ENCODE measurements around the gene C1R. TPM values are rescaled to one million over a fixed set of nuclear protein-coding genes. Genes with fewer than 3 reads are reported as not detected.

The C1R gene
- total and polyA plus RNA-seq, 10 donors: 91.8 to 421 (median 282) TPM

DNA sequence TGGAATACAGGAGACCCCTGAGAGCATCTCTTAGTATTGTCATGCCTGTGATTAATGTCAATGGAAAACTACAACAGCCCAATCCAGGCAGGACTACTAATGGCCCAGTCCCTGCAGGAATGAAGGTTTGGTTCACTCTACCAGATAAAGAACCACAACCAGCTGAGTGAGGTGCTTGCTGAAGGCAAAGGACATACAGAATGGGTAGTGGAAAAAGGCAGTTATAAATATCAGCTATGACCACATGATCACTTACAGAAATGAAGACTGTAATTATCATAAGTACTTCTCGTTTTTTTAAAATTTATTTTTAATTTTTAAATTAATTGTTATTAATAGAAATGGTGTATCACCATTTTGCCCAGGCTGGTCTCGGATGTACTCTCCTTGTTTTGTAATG is 56.8 kb downstream of the C1R start:
- H3K9me3 ChIP-seq: no peaks in the 10 kb centered on the region
- no peak for DNase-seq
- WGBS, 5 donors: 52 to 73% (median 52%) methylated on average over 2 of the region's 2 CpGs
- intact Hi-C loops (cut with DNase I; ENCODE audit: low total_unique reads): no loop called here
- H3K4me3 ChIP-seq: no peak overlapping the region
- TF ChIP-seq, protein P1, sequence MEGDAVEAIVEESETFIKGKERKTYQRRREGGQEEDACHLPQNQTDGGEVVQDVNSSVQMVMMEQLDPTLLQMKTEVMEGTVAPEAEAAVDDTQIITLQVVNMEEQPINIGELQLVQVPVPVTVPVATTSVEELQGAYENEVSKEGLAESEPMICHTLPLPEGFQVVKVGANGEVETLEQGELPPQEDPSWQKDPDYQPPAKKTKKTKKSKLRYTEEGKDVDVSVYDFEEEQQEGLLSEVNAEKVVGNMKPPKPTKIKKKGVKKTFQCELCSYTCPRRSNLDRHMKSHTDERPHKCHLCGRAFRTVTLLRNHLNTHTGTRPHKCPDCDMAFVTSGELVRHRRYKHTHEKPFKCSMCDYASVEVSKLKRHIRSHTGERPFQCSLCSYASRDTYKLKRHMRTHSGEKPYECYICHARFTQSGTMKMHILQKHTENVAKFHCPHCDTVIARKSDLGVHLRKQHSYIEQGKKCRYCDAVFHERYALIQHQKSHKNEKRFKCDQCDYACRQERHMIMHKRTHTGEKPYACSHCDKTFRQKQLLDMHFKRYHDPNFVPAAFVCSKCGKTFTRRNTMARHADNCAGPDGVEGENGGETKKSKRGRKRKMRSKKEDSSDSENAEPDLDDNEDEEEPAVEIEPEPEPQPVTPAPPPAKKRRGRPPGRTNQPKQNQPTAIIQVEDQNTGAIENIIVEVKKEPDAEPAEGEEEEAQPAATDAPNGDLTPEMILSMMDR (IDR thresholded peaks at IDR 0.05 in 8 of 11, conservative IDR thresholded peaks at IDR 0.05 in 3 of 11): no peak
- TF ChIP-seq POLR2AphosphoS5 (IDR thresholded peaks at IDR 0.05): no peak
- no peak for TF ChIP-seq POLR2A (IDR thresholded peaks at IDR 0.05)
- no peaks in the 10 kb centered on the region for H3K4me1 ChIP-seq
- no peaks in the 10 kb centered on the region for H3K36me3 ChIP-seq
- no peak overlapping the region for H3K27ac ChIP-seq
- H3K27me3 ChIP-seq (replicated peaks in 1 of 7): no peaks in the 10 kb centered on the region

DNA sequence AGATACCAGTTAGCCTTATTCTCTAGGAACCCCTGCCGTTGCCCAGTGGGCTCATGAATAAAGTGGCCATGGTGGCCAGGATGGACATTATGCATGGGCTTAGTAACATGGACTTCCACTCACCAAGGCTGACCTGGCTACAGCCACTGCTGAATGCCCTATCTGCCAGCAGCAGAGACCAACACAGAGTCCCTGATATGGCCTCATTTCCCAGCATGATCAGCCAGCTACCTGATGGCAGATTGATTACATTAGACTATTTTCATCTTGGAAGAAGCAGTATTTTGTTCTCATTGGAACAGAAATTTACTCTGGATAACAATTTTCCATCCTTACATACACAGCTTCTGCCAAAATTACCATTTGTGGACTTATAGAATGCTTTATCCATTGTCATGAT is 57.8 kb downstream of the C1R start:
- Histone ChIP-seq H3K36me3 (no peaks in the 10 kb centered on the region), H3K9me3 (no peaks in the 10 kb centered on the region), H3K27me3 (replicated peaks in 1 of 7) (no peaks in the 10 kb centered on the region), H3K4me3 (no peak overlapping the region), H3K27ac (no peak overlapping the region), H3K4me1 (no peaks in the 10 kb centered on the region)
- DNase-seq: no peak
- 83 to 100% (median 94%) methylated on average over 1 of the region's 1 CpG for WGBS, 5 donors
- no peak for TF ChIP-seq POLR2A (IDR thresholded peaks at IDR 0.05)
- TF ChIP-seq POLR2AphosphoS5 (IDR thresholded peaks at IDR 0.05): no peak
- TF ChIP-seq, protein P1 (IDR thresholded peaks at IDR 0.05 in 8 of 11, conservative IDR thresholded peaks at IDR 0.05 in 3 of 11): no peak
- intact Hi-C loops (cut with DNase I; ENCODE audit: low total_unique reads): no loop called here

DNA sequence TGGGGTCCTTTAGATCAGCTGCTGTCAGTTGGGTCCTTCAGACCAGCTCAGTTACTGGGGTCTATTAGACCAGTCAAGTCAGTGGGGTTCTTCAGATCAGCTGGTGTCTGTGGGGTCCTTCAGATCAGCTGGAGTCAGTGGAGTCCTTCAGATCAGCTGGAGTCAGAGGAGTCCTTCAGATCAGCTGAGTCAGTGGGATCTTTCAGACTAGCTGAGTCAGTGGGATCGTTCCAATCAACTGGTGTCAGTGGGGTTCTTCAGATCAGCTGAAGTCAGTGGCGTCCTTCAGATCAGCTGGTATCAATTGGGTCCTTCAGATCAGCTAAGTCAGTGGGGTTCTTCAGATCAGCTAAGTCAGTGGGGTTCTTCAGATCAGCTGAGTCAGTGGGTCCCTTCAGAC is 59.3 kb downstream of the C1R start:
- Histone ChIP-seq H3K36me3 (no peaks in the 10 kb centered on the region), H3K4me1 (no peaks in the 10 kb centered on the region), H3K9me3 (no peaks in the 10 kb centered on the region), H3K4me3 (no peak overlapping the region), H3K27me3 (replicated peaks in 1 of 7) (no peaks in the 10 kb centered on the region), H3K27ac (no peak overlapping the region)
- no peak for DNase-seq
- WGBS, 5 donors: 51 to 90% (median 81%) methylated on average over 2 of the region's 2 CpGs
- intact Hi-C loops (cut with DNase I; ENCODE audit: low total_unique reads): no loop called here
- TF ChIP-seq, protein P1 (IDR thresholded peaks at IDR 0.05 in 8 of 11, conservative IDR thresholded peaks at IDR 0.05 in 3 of 11): no peak
- TF ChIP-seq POLR2AphosphoS5 (IDR thresholded peaks at IDR 0.05) (no peak), POLR2A (IDR thresholded peaks at IDR 0.05) (no peak)

DNA sequence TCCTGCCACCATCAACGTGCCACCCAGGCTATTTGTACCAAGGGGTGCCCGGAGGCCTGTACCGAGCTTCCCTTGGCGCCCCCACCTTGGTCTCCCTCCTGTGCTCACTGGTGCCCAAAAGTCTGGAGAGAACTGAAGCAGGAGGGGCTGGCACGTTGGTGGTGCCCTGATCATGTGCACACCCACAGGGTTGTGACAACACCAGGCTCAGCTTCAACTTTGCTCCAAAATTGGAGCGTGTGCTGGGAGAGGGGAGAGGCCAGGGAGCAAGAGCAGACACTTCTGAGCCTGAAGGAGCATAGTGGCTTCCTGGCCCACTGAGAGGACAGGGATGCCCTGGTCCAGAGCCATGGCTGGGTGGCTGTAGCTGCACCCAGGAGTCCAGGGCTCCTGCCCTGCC is 60.9 kb downstream of the C1R start:
- intact Hi-C loops (cut with DNase I; ENCODE audit: low total_unique reads): no loop called here
- TF ChIP-seq POLR2A (IDR thresholded peaks at IDR 0.05): no peak
- TF ChIP-seq, protein P1 (IDR thresholded peaks at IDR 0.05 in 8 of 11, conservative IDR thresholded peaks at IDR 0.05 in 3 of 11): no peak
- no peak for TF ChIP-seq POLR2AphosphoS5 (IDR thresholded peaks at IDR 0.05)
- no peaks in the 10 kb centered on the region for H3K4me1 ChIP-seq
- DNase-seq: no peak
- no peaks in the 10 kb centered on the region for H3K9me3 ChIP-seq
- no peak overlapping the region for H3K27ac ChIP-seq
- no peak overlapping the region for H3K4me3 ChIP-seq
- H3K36me3 ChIP-seq: no peaks in the 10 kb centered on the region
- 86 to 89% (median 87%) methylated on average over 6 of the region's 6 CpGs for WGBS, 5 donors
- H3K27me3 ChIP-seq (replicated peaks in 1 of 7): no peaks in the 10 kb centered on the region

Small RNAs within 50 kb of the gene (small RNA-seq; reads per million reads assigned to genes)
- gene AC006512.1: 0 reads per million in 4 donors
- 0 reads per million in 4 donors for gene RNU6-485P

Other genes starting within 250 kb of the C1R start
- 10 to 100 TPM in 1 of 7 donors, 1 to 10 TPM in 6; 1.9 to 10.2 (median 5.8) TPM for gene CDCA3, start 241.2 kb downstream of the C1R start, total RNA-seq
- 10 to 100 TPM in 1 of 3 donors, 1 to 10 TPM in 2; 3.6 to 18.1 (median 5.1) TPM for gene CDCA3, start 241.2 kb downstream of the C1R start, polyA plus RNA-seq
- gene USP5, start 240.3 kb downstream of the C1R start, total RNA-seq: 10 to 100 TPM; 29.8 to 62.4 (median 53.5) TPM
- gene USP5, start 240.3 kb downstream of the C1R start, polyA plus RNA-seq: 10 to 100 TPM; 23.1 to 40.5 (median 23.6) TPM
- gene TPI1, start 224.9 kb downstream of the C1R start, total RNA-seq: 100 to 1,000 TPM; 218 to 471 (median 288) TPM
- gene TPI1, start 224.9 kb downstream of the C1R start, polyA plus RNA-seq: 100 to 1,000 TPM; 234 to 364 (median 311) TPM
- 10 to 100 TPM in 4 of 7 donors, 1 to 10 TPM in 3; 7.0 to 12.9 (median 10.3) TPM for gene SPSB2, start 219.1 kb downstream of the C1R start, total RNA-seq
- 10 to 100 TPM; 11.3 to 17.0 (median 11.5) TPM for gene SPSB2, start 219.1 kb downstream of the C1R start, polyA plus RNA-seq
- gene LRRC23, start 187.6 kb downstream of the C1R start, total RNA-seq: 1 to 10 TPM; 3.1 to 9.6 (median 5.9) TPM
- 10 to 100 TPM in 1 of 3 donors, 1 to 10 TPM in 2; 7.0 to 10.1 (median 7.5) TPM for gene LRRC23, start 187.6 kb downstream of the C1R start, polyA plus RNA-seq
- gene ENO2, start 177.9 kb downstream of the C1R start, total RNA-seq: 10 to 100 TPM in 6 of 7 donors, 1 to 10 TPM in 1; 7.6 to 37.7 (median 25.0) TPM
- 10 to 100 TPM; 11.5 to 41.3 (median 29.1) TPM for gene ENO2, start 177.9 kb downstream of the C1R start, polyA plus RNA-seq
- 100 to 1,000 TPM in 1 of 7 donors, 10 to 100 TPM in 6; 64.7 to 112 (median 81.7) TPM for gene ATN1, start 164.5 kb downstream of the C1R start, total RNA-seq
- 10 to 100 TPM; 10.1 to 42.0 (median 21.4) TPM for gene ATN1, start 164.5 kb downstream of the C1R start, polyA plus RNA-seq
- not detected for gene RNU7-1, start 148.6 kb downstream of the C1R start, total RNA-seq
- not detected for gene RNU7-1, start 148.6 kb downstream of the C1R start, polyA plus RNA-seq
- gene C12orf57, start 148.4 kb downstream of the C1R start, total RNA-seq: 100 to 1,000 TPM in 6 of 7 donors, 10 to 100 TPM in 1; 79.2 to 364 (median 116) TPM
- 100 to 1,000 TPM; 181 to 323 (median 242) TPM for gene C12orf57, start 148.4 kb downstream of the C1R start, polyA plus RNA-seq
- 100 to 1,000 TPM; 314 to 431 (median 423) TPM for gene PTPN6, start 141.1 kb downstream of the C1R start, total RNA-seq
- gene PTPN6, start 141.1 kb downstream of the C1R start, polyA plus RNA-seq: 100 to 1,000 TPM; 398 to 713 (median 604) TPM
- gene PHB2, start 121.8 kb downstream of the C1R start, total RNA-seq: 100 to 1,000 TPM; 127 to 143 (median 133) TPM
- 100 to 1,000 TPM; 166 to 199 (median 177) TPM for gene PHB2, start 121.8 kb downstream of the C1R start, polyA plus RNA-seq
- gene EMG1, start 121.5 kb downstream of the C1R start, total RNA-seq: 10 to 100 TPM; 19.9 to 56.3 (median 44.0) TPM
- gene EMG1, start 121.5 kb downstream of the C1R start, polyA plus RNA-seq: 10 to 100 TPM; 23.6 to 38.3 (median 37.1) TPM
- 10 to 100 TPM; 28.8 to 52.5 (median 40.8) TPM for gene LPCAT3, start 74.0 kb downstream of the C1R start, total RNA-seq
- gene LPCAT3, start 74.0 kb downstream of the C1R start, polyA plus RNA-seq: 10 to 100 TPM in 2 of 3 donors, 1 to 10 TPM in 1; 9.7 to 13.5 (median 11.2) TPM
- 100 to 1,000 TPM; 235 to 451 (median 312) TPM for gene C1S, start 31.7 kb downstream of the C1R start, total RNA-seq
- gene C1S, start 31.7 kb downstream of the C1R start, polyA plus RNA-seq: 100 to 1,000 TPM; 102 to 179 (median 128) TPM
- gene C1RL, start 16.8 kb upstream of the C1R start, total RNA-seq: 100 to 1,000 TPM in 3 of 7 donors, 10 to 100 TPM in 4; 67.0 to 126 (median 93.1) TPM
- gene C1RL, start 16.8 kb upstream of the C1R start, polyA plus RNA-seq: 10 to 100 TPM; 19.1 to 26.1 (median 20.3) TPM
- gene RBP5, start 36.4 kb upstream of the C1R start, total RNA-seq: 100 to 1,000 TPM in 5 of 7 donors, 10 to 100 TPM in 2; 55.5 to 158 (median 106) TPM
- 100 to 1,000 TPM in 1 of 3 donors, 10 to 100 TPM in 2; 93.2 to 170 (median 97.7) TPM for gene RBP5, start 36.4 kb upstream of the C1R start, polyA plus RNA-seq
- gene CLSTN3, start 37.9 kb upstream of the C1R start, total RNA-seq: 100 to 1,000 TPM in 2 of 7 donors, 10 to 100 TPM in 5; 40.1 to 131 (median 87.9) TPM
- gene CLSTN3, start 37.9 kb upstream of the C1R start, polyA plus RNA-seq: 10 to 100 TPM; 15.0 to 21.5 (median 18.7) TPM
- gene PEX5, start 97.2 kb upstream of the C1R start, total RNA-seq: 10 to 100 TPM; 16.9 to 35.8 (median 25.5) TPM
- 10 to 100 TPM; 13.4 to 19.3 (median 14.4) TPM for gene PEX5, start 97.2 kb upstream of the C1R start, polyA plus RNA-seq
- gene ACSM4, start 211.6 kb upstream of the C1R start, total RNA-seq: not detected
- not detected for gene ACSM4, start 211.6 kb upstream of the C1R start, polyA plus RNA-seq